HEK293T (cell line): ENCODE measurements around the gene CACNA1C.

Experiments used
- CTCF ChIA-PET: fragments of 350-600 bp; formaldehyde crosslinking; extraction: SDS; loops from one replicate; lab custom pipeline; 2021; ENCODE audit warnings: antibody characterized with exemption, inconsistent platforms; lab: Yijun Ruan, JAX
- POLR2A ChIA-PET: fragments of 350-600 bp; formaldehyde crosslinking; extraction: SDS; loops from one replicate; lab custom pipeline; 2020; ENCODE audit warnings: antibody characterized with exemption, inconsistent platforms; lab: Yijun Ruan, JAX
- DNase-seq: peaks from one replicate; pipeline ENCODE4 v3.0.0; 2012; ENCODE audit warnings: mixed read lengths; ENCODE audit errors: extremely low spot score
- ARNT ChIP-seq: fragments of 450-650 bp; IDR thresholded peaks from 2 replicates; pipeline ENCODE4 v1.6.1; 2017; ENCODE audit warnings: mild to moderate bottlenecking
- BHLHE40 ChIP-seq: fragments of 450-650 bp; IDR thresholded peaks from 2 replicates; pipeline ENCODE4 v1.6.1; 2016; ENCODE audit warnings: mild to moderate bottlenecking, moderate library complexity, borderline replicate concordance
- CTBP1 ChIP-seq: fragments of 450-650 bp; IDR thresholded peaks from 2 replicates; pipeline ENCODE4 v1.6.1; 2016; ENCODE audit warnings: borderline replicate concordance
- ELF4 ChIP-seq: fragments of 450-650 bp; IDR thresholded peaks from 2 replicates; pipeline ENCODE4 v1.6.1; 2017; ENCODE audit warnings: antibody characterized with exemption
- FOXA1 ChIP-seq: fragments of 450-650 bp; IDR thresholded peaks from 2 replicates; pipeline ENCODE4 v1.6.1; 2016; ENCODE audit warnings: mild to moderate bottlenecking
- FOXK2 ChIP-seq: fragments of 450-650 bp; IDR thresholded peaks from 2 replicates; pipeline ENCODE4 v1.6.1; 2016; ENCODE audit warnings: mild to moderate bottlenecking
- FOXM1 ChIP-seq: fragments of 450-650 bp; IDR thresholded peaks from 2 replicates; pipeline ENCODE4 v1.6.1; 2017; ENCODE audit warnings: mild to moderate bottlenecking, borderline replicate concordance
- HDGF ChIP-seq: fragments of 450-650 bp; IDR thresholded peaks from 2 replicates; pipeline ENCODE4 v1.6.1; 2017; ENCODE audit warnings: antibody characterized with exemption, borderline replicate concordance
- L3MBTL2 ChIP-seq: fragments of 450-650 bp; conservative IDR thresholded peaks from 2 replicates; pipeline ENCODE4 v1.6.1; 2016; ENCODE audit warnings: mild to moderate bottlenecking
- LEF1 ChIP-seq: fragments of 450-650 bp; IDR thresholded peaks from 2 replicates; pipeline ENCODE4 v1.6.1; 2017; ENCODE audit warnings: mild to moderate bottlenecking, borderline replicate concordance
- NFRKB ChIP-seq: fragments of 450-650 bp; IDR thresholded peaks from 2 replicates; pipeline ENCODE4 v1.6.1; 2016; ENCODE audit warnings: mild to moderate bottlenecking, moderate library complexity
- PKNOX1 ChIP-seq: fragments of 450-650 bp; IDR thresholded peaks from 2 replicates; pipeline ENCODE4 v1.6.1; 2016
- SP1 ChIP-seq: fragments of 450-650 bp; IDR thresholded peaks from 2 replicates; pipeline ENCODE4 v1.6.1; 2017
- SUZ12 ChIP-seq: fragments of 450-650 bp; IDR thresholded peaks from 2 replicates; pipeline ENCODE4 v1.6.1; 2016; ENCODE audit warnings: mild to moderate bottlenecking
- TARDBP ChIP-seq: fragments of 450-650 bp; IDR thresholded peaks from 2 replicates; pipeline ENCODE4 v1.6.1; 2016
- ZNF384 ChIP-seq: fragments of 450-650 bp; IDR thresholded peaks from 2 replicates; pipeline ENCODE4 v1.6.1; 2016

The CACNA1C gene

DNA sequence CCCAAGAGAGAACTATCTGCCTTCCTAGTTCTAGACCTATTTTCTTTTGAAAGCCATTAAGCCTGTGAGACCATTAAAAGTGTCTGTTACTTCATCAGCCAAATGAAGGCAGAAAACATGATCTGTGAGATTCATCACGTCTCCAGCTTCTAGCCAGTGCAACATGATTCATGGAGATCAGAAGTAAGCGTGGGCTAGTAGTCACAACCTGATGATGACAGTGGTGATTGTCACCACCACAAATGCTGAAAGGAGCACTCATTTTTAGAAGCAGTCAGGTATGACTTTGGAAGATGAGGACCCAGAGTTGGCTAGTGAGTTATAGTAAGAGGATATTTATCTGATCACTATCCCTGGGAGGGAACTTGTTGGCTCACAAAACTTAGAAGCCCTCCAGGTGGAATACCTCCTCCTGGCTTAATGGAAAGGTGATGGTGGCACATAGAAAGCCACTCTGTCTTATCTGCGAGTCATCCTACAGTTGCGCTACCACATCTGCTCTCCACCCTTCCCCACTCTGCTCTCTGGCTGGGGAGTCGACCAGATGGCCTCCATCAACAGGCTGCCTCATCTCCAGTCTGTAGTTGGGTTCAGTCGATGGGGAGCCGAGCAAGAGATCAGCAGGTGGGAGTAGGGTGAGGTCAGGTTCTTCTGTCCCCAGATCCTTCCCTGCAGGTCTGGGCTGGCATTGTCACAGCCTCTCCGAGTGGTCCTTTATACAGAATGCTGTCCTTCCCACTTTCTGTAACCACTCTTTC is 424.4 kb downstream of the CACNA1C start:
- TF ChIP-seq L3MBTL2 (no peak), TARDBP (no peak), FOXM1 (no peak), FOXK2 (no peak), ELF4 (no peak), ARNT (no peak), NFRKB (no peak), SUZ12 (no peak), LEF1 (no peak)
- ChIA-PET POLR2A (no interaction called here), CTCF (no interaction called here)
- DNase-seq, result no peak

DNA sequence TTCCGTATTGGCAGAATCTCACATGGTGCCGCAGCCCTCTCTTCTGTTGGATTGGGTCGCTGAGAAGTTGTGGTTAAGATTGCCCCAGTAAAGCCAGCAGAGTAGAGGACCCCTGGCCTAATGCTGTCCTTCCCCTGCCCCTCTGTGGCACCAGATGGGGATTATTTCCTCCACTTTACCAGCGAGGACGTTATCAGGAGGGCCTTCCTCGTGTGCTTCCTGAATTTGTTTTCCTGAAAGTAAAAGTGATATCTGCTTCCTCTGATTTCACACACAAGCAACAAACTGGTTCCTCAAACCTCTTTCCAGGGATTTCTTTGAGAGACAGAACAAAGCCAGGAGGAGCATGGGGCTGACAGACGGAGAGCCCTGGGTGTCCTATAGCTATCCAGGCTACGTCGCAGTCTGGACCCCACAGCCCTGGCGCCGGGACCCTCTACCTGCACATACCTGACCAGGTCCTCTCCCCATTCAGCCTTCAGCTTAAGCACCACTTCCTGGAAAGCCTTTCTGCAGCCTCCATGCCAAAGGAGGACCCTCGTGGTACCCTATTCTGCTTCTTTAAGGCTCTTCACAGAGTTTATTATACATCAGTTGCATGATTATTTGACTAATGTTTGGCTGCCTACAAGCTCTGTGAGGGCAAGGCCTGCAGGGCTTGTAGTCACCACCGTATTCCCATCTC is 427.2 kb downstream of the CACNA1C start:
- POLR2A ChIA-PET, result no interaction called here
- no peak for DNase-seq
- TF ChIP-seq ARNT (no peak), BHLHE40 (no peak), SP1 (no peak), TARDBP (no peak)
- CTCF ChIA-PET, result no interaction called here

DNA sequence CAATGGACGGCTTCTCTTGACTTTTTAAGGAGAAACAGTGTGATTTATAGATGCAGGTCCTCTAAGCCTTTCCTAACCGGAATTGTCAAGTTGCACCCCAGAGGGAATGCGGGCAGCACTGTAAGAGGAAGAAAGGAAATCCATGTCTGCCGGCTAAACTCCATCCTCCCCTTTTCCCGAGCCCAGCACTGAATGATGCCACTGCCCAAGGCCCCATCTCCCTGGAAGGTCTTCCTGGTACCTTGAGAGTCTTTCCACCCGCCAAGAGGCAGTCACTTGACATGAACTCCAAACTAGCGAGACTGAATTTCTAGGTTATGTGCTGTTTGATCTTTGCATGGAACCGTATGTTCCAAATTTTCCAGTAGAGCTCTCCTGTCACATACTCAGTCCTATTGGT is 428.6 kb downstream of the CACNA1C start:
- no peak for DNase-seq
- ChIA-PET POLR2A (no interaction called here), CTCF (no interaction called here)
- no peak for TF ChIP-seq ELF4
- no peak for TF ChIP-seq L3MBTL2
- no peak for TF ChIP-seq FOXA1
- TF ChIP-seq ARNT, result no peak
- no peak for TF ChIP-seq SUZ12
- TF ChIP-seq PKNOX1, result no peak
- no peak for TF ChIP-seq HDGF
- TF ChIP-seq BHLHE40, result no peak
- TF ChIP-seq TARDBP, result no peak
- no peak for TF ChIP-seq FOXK2
- TF ChIP-seq ZNF384, result no peak
- no peak for TF ChIP-seq CTBP1
- no peak for TF ChIP-seq SP1
- TF ChIP-seq NFRKB, result no peak
- no peak for TF ChIP-seq FOXM1
- no peak for TF ChIP-seq LEF1

- ChIA-PET CTCF (no interaction called here), POLR2A (no interaction called here)
- no peak for TF ChIP-seq L3MBTL2
- TF ChIP-seq LEF1, result no peak
- TF ChIP-seq FOXK2, result no peak
- no peak for TF ChIP-seq BHLHE40
- no peak for TF ChIP-seq ARNT
- no peak for TF ChIP-seq PKNOX1
- TF ChIP-seq HDGF, result no peak
- no peak for TF ChIP-seq FOXA1
- no peak for TF ChIP-seq ZNF384
- no peak for TF ChIP-seq ELF4
- TF ChIP-seq SUZ12, result no peak
- no peak for TF ChIP-seq SP1
- no peak for TF ChIP-seq CTBP1
- no peak for TF ChIP-seq FOXM1
- no peak for TF ChIP-seq TARDBP
- TF ChIP-seq NFRKB, result no peak
- no peak for DNase-seq
Measured at GRCh38 chr12:2481951-2482350, 429.2 kb downstream of the CACNA1C start.

- CTCF ChIA-PET, result no interaction called here
- TF ChIP-seq HDGF, result no peak
- no peak for TF ChIP-seq ELF4
- no peak for TF ChIP-seq FOXM1
- no peak for TF ChIP-seq LEF1
- TF ChIP-seq PKNOX1, result no peak
- no peak for TF ChIP-seq SUZ12
- TF ChIP-seq NFRKB, result no peak
- TF ChIP-seq FOXA1, result no peak
- TF ChIP-seq FOXK2, result no peak
- TF ChIP-seq CTBP1, result no peak
- TF ChIP-seq L3MBTL2, result no peak
- no peak for TF ChIP-seq ZNF384
- no peak for TF ChIP-seq BHLHE40
- TF ChIP-seq SP1, result no peak
- no peak for TF ChIP-seq ARNT
- no peak for TF ChIP-seq TARDBP
- DNase-seq, result no peak
- POLR2A ChIA-PET, result no interaction called here
Measured at GRCh38 chr12:2482938-2483660, 430.3 kb downstream of the CACNA1C start.

- CTCF ChIA-PET, result no interaction called here
- TF ChIP-seq SP1 (no peak), FOXA1 (no peak), NFRKB (no peak), TARDBP (no peak), ARNT (no peak), CTBP1 (no peak), L3MBTL2 (no peak), HDGF (no peak), PKNOX1 (no peak), BHLHE40 (no peak), LEF1 (no peak), ELF4 (no peak)
- POLR2A ChIA-PET, result no interaction called here
- no peak for DNase-seq
Measured at GRCh38 chr12:2483713-2484112, 430.9 kb downstream of the CACNA1C start.
